ENCODE data around the gene CDKN2B.

Gene CDKN2B

DNA sequence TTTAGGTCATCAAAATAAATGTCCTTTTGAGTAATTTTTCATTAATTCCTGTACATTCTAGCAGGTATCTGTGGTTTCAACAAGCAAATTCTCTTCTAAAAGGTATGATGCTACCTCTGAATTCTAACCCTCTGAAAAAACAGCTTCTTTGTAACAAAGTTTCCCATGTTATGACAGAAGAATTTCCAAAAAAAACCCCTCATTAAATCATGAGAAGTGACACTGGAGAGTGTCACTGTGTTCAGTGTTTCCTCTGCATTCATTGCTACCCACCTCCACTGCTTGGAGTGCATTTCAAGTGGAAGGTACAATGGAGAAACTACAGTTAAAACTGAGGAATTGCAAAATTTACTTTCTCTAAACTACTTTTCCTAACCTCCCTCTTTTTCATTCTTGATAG, 25.0 kb downstream of the CDKN2B start:
- Histone ChIP-seq H3K9ac (no peak overlapping the region), H3K79me2 (no peaks in the 10 kb centered on the region), H3K4me2 (ENCODE audit: low read length) (no peak overlapping the region), H3K27me3 (ENCODE audit: control insufficient read depth, insufficient read depth, low read length) (peaks cover 3% of the 10 kb centered on the region), H2AFZ (no peak overlapping the region), H3K9me3 (ENCODE audit: control insufficient read depth, low read length) (no peaks in the 10 kb centered on the region), H3K4me1 (no peaks in the 10 kb centered on the region), H3K36me3 (ENCODE audit: control insufficient read depth, insufficient read depth, low read length) (no peaks in the 10 kb centered on the region), H3K27ac (no peak overlapping the region), H3K4me3 (ENCODE audit: low read depth, low read length) (no peak overlapping the region)
- no peak for TF ChIP-seq CTCF (IDR thresholded peaks at IDR 0.05)

- Histone ChIP-seq H3K27ac (no peak overlapping the region), H2AFZ (no peak overlapping the region), H3K36me3 (ENCODE audit: control insufficient read depth, insufficient read depth, low read length) (no peaks in the 10 kb centered on the region), H3K4me3 (ENCODE audit: low read depth, low read length) (no peak overlapping the region), H3K79me2 (no peaks in the 10 kb centered on the region), H3K4me1 (no peaks in the 10 kb centered on the region), H3K9me3 (ENCODE audit: control insufficient read depth, low read length) (no peaks in the 10 kb centered on the region), H3K9ac (no peak overlapping the region), H3K4me2 (ENCODE audit: low read length) (no peak overlapping the region), H3K27me3 (ENCODE audit: control insufficient read depth, insufficient read depth, low read length) (no peaks in the 10 kb centered on the region)
- TF ChIP-seq CTCF (IDR thresholded peaks at IDR 0.05), result no peak
These were observed 25.6 kb downstream of the CDKN2B start for GRCh38 chr9:21983561-21983935.

DNA sequence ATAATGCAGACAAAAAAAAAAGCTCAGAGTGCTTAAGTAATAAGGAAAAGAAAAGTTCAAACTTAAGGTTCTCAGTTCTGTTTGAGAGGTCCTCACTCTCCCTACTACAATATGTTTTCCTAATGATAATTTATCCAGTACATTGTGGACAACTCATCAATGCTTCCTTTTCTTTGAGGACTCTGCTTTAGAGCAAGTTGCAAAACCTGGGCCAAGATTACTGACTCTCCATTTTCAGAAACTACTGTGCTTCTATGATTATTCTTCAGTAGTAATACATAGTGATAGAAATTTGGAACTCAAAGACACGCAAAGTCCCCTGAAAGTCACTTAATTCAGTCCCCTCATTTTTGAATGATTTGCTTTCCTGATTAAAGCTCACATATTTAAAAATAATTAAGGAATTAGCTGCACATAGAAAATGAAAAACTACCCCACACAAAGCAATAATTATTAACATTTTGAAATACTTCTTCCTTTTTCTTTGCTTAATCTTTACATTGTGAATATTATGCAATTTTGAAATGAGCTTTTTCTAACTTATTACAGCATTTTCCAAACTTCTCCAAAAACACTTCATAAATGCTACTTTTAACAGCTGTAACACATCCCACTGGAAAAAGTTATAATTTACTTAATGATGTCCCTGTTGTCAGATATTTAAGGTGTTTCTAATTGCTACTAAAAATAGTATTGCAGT, 26.1 kb downstream of the CDKN2B start:
- Histone ChIP-seq H3K4me1 (no peaks in the 10 kb centered on the region), H2AFZ (no peak overlapping the region), H3K27ac (no peak overlapping the region), H3K4me3 (ENCODE audit: low read depth, low read length) (no peak overlapping the region), H3K36me3 (ENCODE audit: control insufficient read depth, insufficient read depth, low read length) (no peaks in the 10 kb centered on the region), H3K9me3 (ENCODE audit: control insufficient read depth, low read length) (no peaks in the 10 kb centered on the region), H3K79me2 (no peaks in the 10 kb centered on the region), H3K9ac (no peak overlapping the region), H3K27me3 (ENCODE audit: control insufficient read depth, insufficient read depth, low read length) (no peaks in the 10 kb centered on the region), H3K4me2 (ENCODE audit: low read length) (no peak overlapping the region)
- no peak for TF ChIP-seq CTCF (IDR thresholded peaks at IDR 0.05)

- H3K36me3 ChIP-seq (ENCODE audit: control insufficient read depth, insufficient read depth, low read length), result no peaks in the 10 kb centered on the region
These were observed 26.7 kb downstream of the CDKN2B start for GRCh38 chr9:21982391-21982790.

More at GRCh38 chr9:21982391-21982790, 26.7 kb downstream of the CDKN2B start:
- Histone ChIP-seq H3K27me3 (ENCODE audit: control insufficient read depth, insufficient read depth, low read length) (no peaks in the 10 kb centered on the region), H3K4me3 (ENCODE audit: low read depth, low read length) (no peak overlapping the region), H3K4me2 (ENCODE audit: low read length) (no peak overlapping the region), H3K4me1 (no peaks in the 10 kb centered on the region), H3K79me2 (no peaks in the 10 kb centered on the region), H3K9ac (no peak overlapping the region), H2AFZ (no peak overlapping the region), H3K27ac (no peak overlapping the region), H3K9me3 (ENCODE audit: control insufficient read depth, low read length) (no peaks in the 10 kb centered on the region)
- no peak for TF ChIP-seq CTCF (IDR thresholded peaks at IDR 0.05)

Measured in parathyroid adenoma (tissue), 2 donors.